ENCODE measurements around the gene CHI3L1.

CHI3L1 gene

GRCh38 chr1:203131548-203132200 lies 54.8 kb downstream of the CHI3L1 start:
- H3K9ac ChIP-seq (ENCODE audit: low read length) = no peak overlapping the region
- H3K56ac ChIP-seq (ENCODE audit: low read length) = no peak overlapping the region
- no peak overlapping the region for H3K27ac ChIP-seq (ENCODE audit: low read depth, low read length)
- H3K79me1 ChIP-seq (ENCODE audit: low read length) = no peaks in the 10 kb centered on the region
- no peaks in the 10 kb centered on the region for H3K36me3 ChIP-seq (ENCODE audit: control insufficient read depth, insufficient read depth, low read length)
- H3K79me2 ChIP-seq (ENCODE audit: control insufficient read depth, insufficient read depth, low read length) = peaks cover 2% of the 10 kb centered on the region
- H3K4ac ChIP-seq (ENCODE audit: low read depth, low read length) = no peak overlapping the region
- no peak overlapping the region for H4K8ac ChIP-seq (ENCODE audit: low read depth, low read length)
- no peak overlapping the region for H3K18ac ChIP-seq (ENCODE audit: low read length)
- H2BK120ac ChIP-seq (ENCODE audit: low read depth, low read length) = no peak overlapping the region
- H2AK5ac ChIP-seq (ENCODE audit: low read length) = no peak overlapping the region
- H3K4me3 ChIP-seq (ENCODE audit: low read length) = no peak overlapping the region
- no peak overlapping the region for H3K4me2 ChIP-seq (ENCODE audit: low read length)
- H3K23ac ChIP-seq (ENCODE audit: low read length) = no peak overlapping the region
- no peak for DNase-seq
- no peak overlapping the region for H2BK15ac ChIP-seq (replicated peaks; ENCODE audit: low read depth)
- WGBS (ENCODE audit: extremely low coverage, insufficient coverage, low lambda C conversion rate) = no CpG with 5 or more reads among the region's 9 CpGs
- no peaks in the 10 kb centered on the region for H3K27me3 ChIP-seq (ENCODE audit: insufficient read depth, low read length, poor library complexity)
- H4K5ac ChIP-seq (ENCODE audit: low read length) = no peak overlapping the region
- H3K4me1 ChIP-seq (ENCODE audit: control insufficient read depth, low read depth, low read length) = peaks cover 15% of the 10 kb centered on the region
- H2BK5ac ChIP-seq (ENCODE audit: low read length) = no peak overlapping the region

GRCh38 chr1:203130358-203130985 lies 56.0 kb downstream of the CHI3L1 start:
- H3K56ac ChIP-seq (ENCODE audit: low read length) = no peak overlapping the region
- no peak overlapping the region for H2AK5ac ChIP-seq (ENCODE audit: low read length)
- no peak overlapping the region for H3K27ac ChIP-seq (ENCODE audit: low read depth, low read length)
- no CpG with 5 or more reads among the region's 3 CpGs for WGBS (ENCODE audit: extremely low coverage, insufficient coverage, low lambda C conversion rate)
- H3K4me2 ChIP-seq (ENCODE audit: low read length) = no peak overlapping the region
- no peak for DNase-seq
- no peak overlapping the region for H3K9ac ChIP-seq (ENCODE audit: low read length)
- no peak overlapping the region for H4K8ac ChIP-seq (ENCODE audit: low read depth, low read length)
- no peak overlapping the region for H3K18ac ChIP-seq (ENCODE audit: low read length)
- H3K4me1 ChIP-seq (ENCODE audit: control insufficient read depth, low read depth, low read length) = peaks cover 23% of the 10 kb centered on the region
- H3K79me1 ChIP-seq (ENCODE audit: low read length) = no peaks in the 10 kb centered on the region
- H2BK15ac ChIP-seq (replicated peaks; ENCODE audit: low read depth) = no peak overlapping the region
- H3K4me3 ChIP-seq (ENCODE audit: low read length) = no peak overlapping the region
- H3K36me3 ChIP-seq (ENCODE audit: control insufficient read depth, insufficient read depth, low read length) = no peaks in the 10 kb centered on the region
- H3K23ac ChIP-seq (ENCODE audit: low read length) = no peak overlapping the region
- no peaks in the 10 kb centered on the region for H3K27me3 ChIP-seq (ENCODE audit: insufficient read depth, low read length, poor library complexity)
- no peak overlapping the region for H2BK120ac ChIP-seq (ENCODE audit: low read depth, low read length)
- H4K5ac ChIP-seq (ENCODE audit: low read length) = no peak overlapping the region
- H3K79me2 ChIP-seq (ENCODE audit: control insufficient read depth, insufficient read depth, low read length) = peaks cover 2% of the 10 kb centered on the region
- no peak overlapping the region for H2BK5ac ChIP-seq (ENCODE audit: low read length)
- H3K4ac ChIP-seq (ENCODE audit: low read depth, low read length) = no peak overlapping the region

GRCh38 chr1:203129501-203130231 lies 56.8 kb downstream of the CHI3L1 start:
- H3K27me3 ChIP-seq (ENCODE audit: insufficient read depth, low read length, poor library complexity) = no peaks in the 10 kb centered on the region
- H3K79me1 ChIP-seq (ENCODE audit: low read length) = no peaks in the 10 kb centered on the region
- H3K56ac ChIP-seq (ENCODE audit: low read length) = peak overlapping the region; percentile 51
- H3K4me3 ChIP-seq (ENCODE audit: low read length) = no peak overlapping the region
- no peak overlapping the region for H2BK15ac ChIP-seq (replicated peaks; ENCODE audit: low read depth)
- no peak overlapping the region for H4K5ac ChIP-seq (ENCODE audit: low read length)
- WGBS (ENCODE audit: extremely low coverage, insufficient coverage, low lambda C conversion rate) = no CpG with 5 or more reads among the region's 7 CpGs
- H2BK5ac ChIP-seq (ENCODE audit: low read length) = no peak overlapping the region
- no peak for DNase-seq
- no peak overlapping the region for H4K8ac ChIP-seq (ENCODE audit: low read depth, low read length)
- H2AK5ac ChIP-seq (ENCODE audit: low read length) = no peak overlapping the region
- H3K4ac ChIP-seq (ENCODE audit: low read depth, low read length) = no peak overlapping the region
- no peak overlapping the region for H3K4me2 ChIP-seq (ENCODE audit: low read length)
- H3K18ac ChIP-seq (ENCODE audit: low read length) = no peak overlapping the region
- no peak overlapping the region for H3K9ac ChIP-seq (ENCODE audit: low read length)
- H3K36me3 ChIP-seq (ENCODE audit: control insufficient read depth, insufficient read depth, low read length) = no peaks in the 10 kb centered on the region
- no peak overlapping the region for H3K27ac ChIP-seq (ENCODE audit: low read depth, low read length)
- peaks cover 2% of the 10 kb centered on the region for H3K79me2 ChIP-seq (ENCODE audit: control insufficient read depth, insufficient read depth, low read length)
- peaks cover 23% of the 10 kb centered on the region for H3K4me1 ChIP-seq (ENCODE audit: control insufficient read depth, low read depth, low read length)
- H2BK120ac ChIP-seq (ENCODE audit: low read depth, low read length) = no peak overlapping the region
- no peak overlapping the region for H3K23ac ChIP-seq (ENCODE audit: low read length)
